Endothelial cell of umbilical vein (primary cell): ENCODE results near the gene ADAM10.

Experiments
- FOS ChIP-seq: IDR thresholded peaks from 2 replicates; pipeline ENCODE4 v1.6.1; 2011; ENCODE audit warnings: mild to moderate bottlenecking, low read length, moderate library complexity, borderline replicate concordance; ENCODE audit not compliant: insufficient read depth
- JUN ChIP-seq: IDR thresholded peaks from 2 replicates; pipeline ENCODE4 v1.6.1; 2011; ENCODE audit warnings: borderline replicate concordance, low read depth; ENCODE audit not compliant: insufficient read length, insufficient read depth
- POLR2A ChIP-seq: IDR thresholded peaks from 2 replicates; pipeline ENCODE4 v1.6.1; 2012; ENCODE audit warnings: low read depth, mild to moderate bottlenecking, control low read depth, low read length
- POLR2AphosphoS5 ChIP-seq: IDR thresholded peaks from 2 replicates; pipeline ENCODE4 v1.6.1; 2012; ENCODE audit warnings: low read depth, mild to moderate bottlenecking, control low read depth, low read length, moderate library complexity; ENCODE audit not compliant: insufficient read depth
- TF ChIP-seq, protein P1 (sequence below), 2 donors: IDR thresholded peaks; 1 replicate in 1 of 2; 2 replicates in 1 of 2; pipeline ENCODE4 v1.5.1; 2011; ENCODE audit warnings: low read length in 2 of 2, mild to moderate bottlenecking in 2 of 2, moderate library complexity in 2 of 2, control low read depth in 1 of 2, inconsistent platforms in 1 of 2, low read depth in 1 of 2; ENCODE audit not compliant: insufficient read depth in 1 of 2; ENCODE audit errors: extremely low read depth in 1 of 2
- TF ChIP-seq, protein P2 (sequence below): IDR thresholded peaks from 2 replicates; pipeline ENCODE4 v1.6.1; 2011; ENCODE audit not compliant: insufficient read depth, insufficient read length

DNA sequence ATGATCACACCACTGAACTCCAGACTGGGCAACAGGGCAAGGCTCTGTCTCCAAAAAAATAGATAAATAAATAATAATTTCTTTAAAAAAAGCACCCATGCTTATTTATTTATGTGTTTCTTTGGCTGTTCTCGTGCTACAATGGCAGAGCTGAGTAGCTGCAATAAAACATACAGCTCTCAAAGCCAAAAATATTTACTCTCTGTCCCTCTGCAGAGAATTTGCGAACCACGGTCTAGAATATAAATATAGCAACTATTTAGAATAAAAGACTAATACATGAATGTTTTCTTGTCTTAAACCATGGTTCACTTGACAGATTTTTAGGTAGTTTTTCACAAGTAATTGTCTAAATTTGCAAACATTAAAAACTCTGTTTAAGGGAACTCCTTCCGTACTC, 72.7 kb downstream of the ADAM10 start:
- TF ChIP-seq, protein P1, sequence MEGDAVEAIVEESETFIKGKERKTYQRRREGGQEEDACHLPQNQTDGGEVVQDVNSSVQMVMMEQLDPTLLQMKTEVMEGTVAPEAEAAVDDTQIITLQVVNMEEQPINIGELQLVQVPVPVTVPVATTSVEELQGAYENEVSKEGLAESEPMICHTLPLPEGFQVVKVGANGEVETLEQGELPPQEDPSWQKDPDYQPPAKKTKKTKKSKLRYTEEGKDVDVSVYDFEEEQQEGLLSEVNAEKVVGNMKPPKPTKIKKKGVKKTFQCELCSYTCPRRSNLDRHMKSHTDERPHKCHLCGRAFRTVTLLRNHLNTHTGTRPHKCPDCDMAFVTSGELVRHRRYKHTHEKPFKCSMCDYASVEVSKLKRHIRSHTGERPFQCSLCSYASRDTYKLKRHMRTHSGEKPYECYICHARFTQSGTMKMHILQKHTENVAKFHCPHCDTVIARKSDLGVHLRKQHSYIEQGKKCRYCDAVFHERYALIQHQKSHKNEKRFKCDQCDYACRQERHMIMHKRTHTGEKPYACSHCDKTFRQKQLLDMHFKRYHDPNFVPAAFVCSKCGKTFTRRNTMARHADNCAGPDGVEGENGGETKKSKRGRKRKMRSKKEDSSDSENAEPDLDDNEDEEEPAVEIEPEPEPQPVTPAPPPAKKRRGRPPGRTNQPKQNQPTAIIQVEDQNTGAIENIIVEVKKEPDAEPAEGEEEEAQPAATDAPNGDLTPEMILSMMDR (IDR thresholded peaks at IDR 0.05; ENCODE audit: extremely low read depth in 1 of 2, insufficient read depth in 1 of 2, low read depth in 1 of 2, low read length in 2 of 2) = no peak
- TF ChIP-seq, protein P2, sequence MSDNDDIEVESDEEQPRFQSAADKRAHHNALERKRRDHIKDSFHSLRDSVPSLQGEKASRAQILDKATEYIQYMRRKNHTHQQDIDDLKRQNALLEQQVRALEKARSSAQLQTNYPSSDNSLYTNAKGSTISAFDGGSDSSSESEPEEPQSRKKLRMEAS = no peak
- TF ChIP-seq POLR2A = no peak
- no peak for TF ChIP-seq JUN
- TF ChIP-seq POLR2AphosphoS5 = no peak
- TF ChIP-seq FOS = no peak
